Central memory CD8-positive, alpha-beta T cell (primary cell): Measurements from ENCODE around the gene KATNBL1.

Experiments
- ATAC-seq: fragments of 150-1000 bp; cut with Tn5 transposase; replicated peaks from 2 replicates; pipeline ENCODE4 v1.10.0; 2022; ENCODE audit warnings: mild to moderate bottlenecking, moderate FRiP score, moderate number of reproducible peaks; ENCODE audit not compliant: poor library complexity, severe bottlenecking; ENCODE audit errors: extremely low read depth
- DNase-seq, 2 donors: peaks; one replicate each; pipeline ENCODE4 v3.0.0; 2021; ENCODE audit warnings: low spot score in 2 of 2
- H3K27ac Mint-ChIP-seq: one replicate; pipeline ENCODE4 v1.8.0; 2022; ENCODE audit warnings: low read depth, mild to moderate bottlenecking, moderate library complexity, mixed read lengths
- H3K27me3 Mint-ChIP-seq: one replicate; pipeline ENCODE4 v1.8.0; 2022; ENCODE audit warnings: mixed read lengths
- H3K36me3 Mint-ChIP-seq: one replicate; pipeline ENCODE4 v1.8.0; 2022; ENCODE audit warnings: mild to moderate bottlenecking, moderate library complexity, mixed read lengths; ENCODE audit not compliant: insufficient read depth
- H3K4me1 Mint-ChIP-seq: one replicate; pipeline ENCODE4 v1.8.0; 2022; ENCODE audit warnings: mixed read lengths
- H3K4me3 Mint-ChIP-seq: one replicate; pipeline ENCODE4 v1.8.0; 2022; ENCODE audit warnings: mild to moderate bottlenecking, moderate library complexity, mixed read lengths
- H3K9me3 Mint-ChIP-seq: one replicate; pipeline ENCODE4 v1.8.0; 2022; ENCODE audit warnings: mixed read lengths

Gene KATNBL1, protein sequence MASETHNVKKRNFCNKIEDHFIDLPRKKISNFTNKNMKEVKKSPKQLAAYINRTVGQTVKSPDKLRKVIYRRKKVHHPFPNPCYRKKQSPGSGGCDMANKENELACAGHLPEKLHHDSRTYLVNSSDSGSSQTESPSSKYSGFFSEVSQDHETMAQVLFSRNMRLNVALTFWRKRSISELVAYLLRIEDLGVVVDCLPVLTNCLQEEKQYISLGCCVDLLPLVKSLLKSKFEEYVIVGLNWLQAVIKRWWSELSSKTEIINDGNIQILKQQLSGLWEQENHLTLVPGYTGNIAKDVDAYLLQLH

DNA sequence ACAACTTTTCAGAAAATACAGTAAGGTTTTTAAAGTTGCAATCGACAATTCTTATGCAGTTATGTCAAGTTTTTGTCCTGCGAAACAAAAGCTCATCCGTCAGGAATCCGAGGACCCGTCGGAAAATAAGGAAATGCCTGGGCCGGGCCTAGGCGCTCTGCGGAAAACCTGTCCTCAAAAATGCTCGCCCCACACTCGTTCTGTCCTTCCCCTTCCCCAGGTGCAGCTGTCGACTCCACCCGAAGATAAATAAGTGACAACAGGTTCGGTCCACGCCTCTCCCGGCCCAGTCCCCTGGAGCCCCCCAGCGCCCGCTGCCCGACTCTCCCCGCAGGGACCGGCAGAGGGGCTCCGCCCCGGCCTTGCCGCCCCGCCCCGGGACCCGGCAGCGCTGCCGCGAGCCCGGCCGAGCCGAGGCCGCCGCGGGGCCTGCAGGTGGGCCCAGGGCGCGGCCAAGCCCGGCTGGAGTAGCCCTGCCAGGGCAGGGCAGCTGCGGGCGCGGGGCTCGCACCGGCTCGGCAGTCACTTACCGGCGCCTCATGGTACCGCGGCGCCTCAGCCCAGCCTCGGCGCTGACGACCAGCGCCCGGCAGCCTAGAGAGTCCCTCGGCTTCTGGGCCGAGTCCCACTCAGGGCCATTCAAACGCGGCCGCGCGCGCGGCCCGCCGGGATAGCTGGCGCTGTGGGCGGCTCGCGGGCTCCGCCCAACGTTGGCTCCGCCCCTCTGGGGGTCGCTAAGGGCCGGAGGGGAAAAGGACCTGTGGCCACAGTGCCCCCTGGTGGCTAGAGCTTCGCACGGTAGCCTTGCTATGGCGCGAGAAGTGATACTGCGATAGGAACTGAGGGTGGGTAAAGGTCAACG, at the start of gene KATNBL1:
Gene KATNBL1 (minus strand): TSS at position 676 of the 862 bp plus-strand sequence. CDS start 46,420 bp downstream, outside the sequence.
- peak; percentile 94 for ATAC-seq
- H3K36me3 Mint-ChIP-seq = peaks cover 3% of the 10 kb centered on the region

DNA sequence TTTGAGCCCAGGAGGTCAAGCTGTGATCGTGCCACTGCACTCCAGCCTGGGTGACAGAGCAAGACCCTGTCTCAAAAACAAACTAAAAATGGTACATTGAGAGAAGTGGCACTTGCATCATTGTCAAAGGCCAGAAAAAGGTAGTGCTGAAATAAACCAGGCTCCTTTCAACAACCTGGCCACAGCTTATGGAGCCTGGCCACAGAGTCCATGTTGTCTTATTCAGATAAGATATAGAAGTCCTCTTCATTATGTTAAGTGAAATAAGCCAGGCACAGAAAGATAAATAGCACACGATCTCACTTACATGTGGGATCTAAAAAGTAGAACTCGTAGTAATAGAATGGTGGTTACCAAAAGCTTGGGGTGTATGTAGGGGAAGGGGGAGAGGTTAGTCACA, 49.7 kb upstream of the KATNBL1 start:
- Mint-ChIP-seq H3K4me3 (no peak overlapping the region), H3K36me3 (peaks cover 21% of the 10 kb centered on the region), H3K27me3 (no peaks in the 10 kb centered on the region), H3K27ac (no peak overlapping the region), H3K4me1 (no peaks in the 10 kb centered on the region), H3K9me3 (no peaks in the 10 kb centered on the region)
- DNase-seq (no peak), ATAC-seq (no peak)

More for the DNA sequence above, at the start of gene KATNBL1:
- Mint-ChIP-seq H3K27ac (no peak within 1 kb of the TSS), H3K9me3 (no peaks in the 10 kb centered on the region), H3K4me3 (peak within 1 kb of the TSS; percentile 72), H3K27me3 (no peaks in the 10 kb centered on the region), H3K4me1 (peaks cover 24% of the 10 kb centered on the region)
- peak; percentile 87 to 95 for DNase-seq

DNA sequence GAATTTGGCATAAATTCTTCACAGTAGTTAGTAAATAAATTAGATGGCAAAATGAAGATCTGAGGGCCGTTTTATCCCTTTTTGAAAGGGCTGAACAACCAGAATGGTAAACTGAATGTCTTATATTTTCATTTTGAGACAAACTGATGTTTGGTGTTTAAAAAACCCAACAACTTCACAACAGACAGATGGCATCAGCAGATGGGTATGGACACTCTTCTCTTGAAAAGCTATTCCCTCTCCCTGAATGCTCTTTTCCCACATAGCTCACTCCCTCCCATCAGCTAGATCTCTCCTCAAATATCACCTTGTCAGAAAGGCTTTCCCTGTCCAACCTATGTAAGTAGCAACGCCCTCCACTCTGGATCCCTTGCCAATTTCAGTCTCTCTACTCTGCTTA, 48.3 kb upstream of the KATNBL1 start:
- H3K9me3 Mint-ChIP-seq = no peaks in the 10 kb centered on the region
- H3K4me3 Mint-ChIP-seq = no peak overlapping the region
- H3K4me1 Mint-ChIP-seq = no peaks in the 10 kb centered on the region
- no peak for ATAC-seq
- H3K27ac Mint-ChIP-seq = no peak overlapping the region
- no peak for DNase-seq
- H3K27me3 Mint-ChIP-seq = no peaks in the 10 kb centered on the region
- peaks cover 25% of the 10 kb centered on the region for H3K36me3 Mint-ChIP-seq

DNA sequence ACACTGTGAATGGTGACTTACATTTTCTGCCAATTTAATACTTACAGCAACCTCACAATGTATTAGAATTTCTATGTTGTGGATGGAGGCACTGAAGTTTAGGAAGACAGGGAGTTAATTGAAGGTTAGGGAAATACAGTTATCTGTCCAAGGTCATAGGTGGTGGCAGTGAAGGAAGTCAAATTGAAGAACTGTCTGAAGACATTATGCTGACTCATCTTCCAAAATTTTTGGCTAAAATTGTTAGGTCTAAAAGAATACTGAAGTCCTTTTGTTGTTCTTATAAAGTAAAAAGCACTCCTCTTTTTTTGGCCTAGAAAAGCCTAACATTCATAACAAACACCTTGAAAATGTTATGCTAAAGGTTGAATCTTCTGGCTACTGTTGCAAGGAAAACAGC, 42.6 kb upstream of the KATNBL1 start:
- Mint-ChIP-seq H3K4me3 (no peak overlapping the region), H3K4me1 (no peaks in the 10 kb centered on the region), H3K27ac (no peak overlapping the region), H3K9me3 (no peaks in the 10 kb centered on the region), H3K27me3 (no peaks in the 10 kb centered on the region), H3K36me3 (peaks cover 34% of the 10 kb centered on the region)
- ATAC-seq = no peak
- DNase-seq = no peak

DNA sequence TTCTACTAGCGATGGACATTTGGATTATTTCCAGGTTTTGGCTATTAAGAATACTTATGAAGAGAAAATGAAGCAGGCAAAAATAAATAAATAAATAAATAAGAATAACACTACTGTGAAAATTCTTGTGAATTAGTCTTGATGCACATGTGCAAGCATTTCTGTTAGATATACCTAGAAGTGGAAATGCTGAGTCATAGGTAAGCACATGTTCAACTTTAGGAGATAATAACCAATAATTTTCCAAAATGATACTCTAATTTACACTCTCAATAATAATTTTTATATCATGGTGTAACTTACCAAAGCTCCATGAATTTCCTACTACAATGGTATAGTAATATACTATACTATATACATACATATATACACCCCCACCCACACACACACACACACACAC, 38.3 kb upstream of the KATNBL1 start:
- no peak for ATAC-seq
- Mint-ChIP-seq H3K9me3 (no peaks in the 10 kb centered on the region), H3K4me1 (no peaks in the 10 kb centered on the region), H3K36me3 (peaks cover 16% of the 10 kb centered on the region), H3K4me3 (no peak overlapping the region), H3K27me3 (no peaks in the 10 kb centered on the region), H3K27ac (no peak overlapping the region)
- no peak for DNase-seq

DNA sequence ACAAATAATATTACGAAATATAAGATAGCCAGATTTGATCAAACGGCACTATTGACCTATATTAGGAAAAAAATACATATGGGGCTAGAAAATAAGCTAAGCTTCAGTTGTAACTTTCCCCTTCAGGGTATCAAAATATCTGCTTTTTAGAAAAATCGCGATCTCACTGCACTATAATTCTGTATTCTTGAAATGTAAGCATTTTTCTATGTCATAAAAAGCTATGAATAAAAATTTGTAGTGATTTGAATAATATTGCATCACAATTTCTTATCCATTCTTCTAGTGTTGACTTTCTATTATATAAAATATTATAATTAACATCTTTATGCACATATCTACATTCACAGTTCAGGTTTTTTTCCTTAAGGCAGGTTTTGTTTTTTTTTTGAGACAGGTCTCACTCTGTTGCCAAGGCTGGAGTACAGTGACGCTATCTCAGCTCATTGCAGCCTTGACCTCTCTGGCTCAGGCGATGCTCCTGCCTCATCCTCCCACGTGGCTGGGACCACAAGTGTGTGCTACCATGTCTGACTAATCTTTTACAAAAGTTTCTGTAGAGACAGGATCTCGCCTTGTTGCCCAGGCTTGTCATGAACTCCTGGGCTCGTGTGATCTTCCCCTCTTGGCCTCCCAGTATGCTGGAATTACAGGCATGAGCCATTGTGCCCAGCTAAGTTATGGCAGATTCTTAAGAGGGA, 36.5 kb upstream of the KATNBL1 start:
- DNase-seq (no peak), ATAC-seq (no peak)
- Mint-ChIP-seq H3K9me3 (no peaks in the 10 kb centered on the region), H3K27me3 (no peaks in the 10 kb centered on the region), H3K4me1 (no peaks in the 10 kb centered on the region), H3K27ac (no peak overlapping the region), H3K4me3 (no peak overlapping the region), H3K36me3 (peaks cover 8% of the 10 kb centered on the region)

DNA sequence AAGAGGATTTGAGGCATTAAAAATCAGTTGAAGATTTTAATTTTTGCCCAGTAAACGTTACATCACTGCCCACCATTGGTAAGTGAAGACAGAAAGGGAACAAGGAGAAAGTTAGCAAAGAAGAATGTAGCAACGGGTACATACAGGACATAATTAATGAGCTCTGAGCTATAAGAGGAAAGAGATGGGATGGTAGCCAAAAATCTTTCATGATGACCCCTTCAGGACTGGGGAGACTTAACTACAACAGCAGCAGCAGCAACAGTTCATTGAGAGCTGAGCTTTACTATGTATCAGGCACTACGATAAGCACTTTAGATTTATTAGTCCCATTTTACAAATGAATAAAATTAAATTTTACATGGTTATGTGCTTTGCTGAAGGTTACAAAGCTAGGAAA, 33.3 kb upstream of the KATNBL1 start:
- H3K9me3 Mint-ChIP-seq = no peaks in the 10 kb centered on the region
- no peak for ATAC-seq
- H3K27me3 Mint-ChIP-seq = no peaks in the 10 kb centered on the region
- H3K27ac Mint-ChIP-seq = no peak overlapping the region
- peaks cover 4% of the 10 kb centered on the region for H3K36me3 Mint-ChIP-seq
- H3K4me1 Mint-ChIP-seq = no peaks in the 10 kb centered on the region
- H3K4me3 Mint-ChIP-seq = no peak overlapping the region
- DNase-seq = no peak

DNA sequence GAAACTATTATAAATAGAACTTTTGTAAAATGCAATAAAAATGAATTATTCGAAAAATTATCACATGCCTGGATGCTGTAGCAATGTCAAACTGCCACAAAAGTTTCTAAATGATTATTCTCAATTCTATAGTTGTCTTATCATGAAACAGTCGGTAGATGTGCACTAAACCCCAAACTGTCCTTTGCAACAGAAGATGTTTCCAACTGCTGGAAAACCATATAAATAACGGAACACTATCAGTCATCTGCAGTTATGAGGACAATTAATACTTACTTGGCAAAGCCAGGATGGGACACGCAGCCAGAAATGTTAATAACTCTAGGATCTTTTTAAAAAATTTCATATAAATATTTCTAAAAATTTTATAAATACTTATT, 32.4 kb upstream of the KATNBL1 start:
- H3K27me3 Mint-ChIP-seq = no peaks in the 10 kb centered on the region
- no peak overlapping the region for H3K4me3 Mint-ChIP-seq
- no peak for ATAC-seq
- DNase-seq = no peak
- no peak overlapping the region for H3K27ac Mint-ChIP-seq
- peaks cover 10% of the 10 kb centered on the region for H3K36me3 Mint-ChIP-seq
- H3K4me1 Mint-ChIP-seq = no peaks in the 10 kb centered on the region
- H3K9me3 Mint-ChIP-seq = no peaks in the 10 kb centered on the region

DNA sequence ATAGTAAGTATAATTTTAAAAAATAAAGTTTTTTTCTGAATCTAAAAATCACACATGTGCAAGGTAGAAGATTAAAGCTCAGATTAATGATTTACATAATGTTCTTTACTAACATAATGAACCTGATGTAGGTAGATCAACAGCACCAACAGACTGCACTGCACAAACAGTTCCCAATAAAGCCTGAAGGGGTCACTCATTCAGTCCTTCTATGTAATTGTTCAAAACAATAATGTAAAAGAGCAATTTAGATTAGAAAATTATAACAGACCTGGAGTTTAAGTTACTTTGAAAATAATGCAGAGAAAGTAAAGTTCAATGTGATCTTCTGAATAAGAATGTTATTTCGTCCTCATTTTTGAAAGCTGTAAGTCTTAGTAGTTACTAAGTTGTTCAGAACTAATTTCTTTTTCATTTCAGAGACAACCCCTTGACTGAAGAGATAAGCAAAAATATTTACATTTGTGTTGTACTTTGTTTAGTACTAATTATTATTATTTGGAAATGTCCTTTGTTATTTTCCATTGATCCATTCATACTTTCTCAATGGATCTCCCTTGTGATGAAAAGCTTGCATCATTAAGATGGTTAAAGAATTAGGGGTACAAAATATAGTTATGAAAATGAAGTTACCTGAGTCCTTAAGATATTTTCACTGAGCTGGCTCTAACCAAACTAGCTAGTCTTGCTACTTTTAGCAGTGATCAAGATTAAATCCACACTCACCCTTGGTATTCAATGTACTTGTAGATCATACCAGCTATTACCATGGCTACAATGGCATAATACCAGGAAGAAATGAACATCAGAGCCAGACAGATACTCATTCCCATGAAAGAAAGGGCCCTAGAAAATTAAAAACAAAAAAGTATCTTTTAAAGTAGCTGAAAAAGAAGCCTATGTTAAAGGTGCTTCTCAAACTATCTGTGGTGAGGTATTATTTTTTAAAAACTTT, 31.8 kb upstream of the KATNBL1 start:
- ATAC-seq (no peak), DNase-seq (no peak)
- Mint-ChIP-seq H3K4me3 (no peak overlapping the region), H3K27ac (no peak overlapping the region), H3K9me3 (no peaks in the 10 kb centered on the region), H3K4me1 (no peaks in the 10 kb centered on the region), H3K36me3 (peaks cover 11% of the 10 kb centered on the region), H3K27me3 (no peaks in the 10 kb centered on the region)

DNA sequence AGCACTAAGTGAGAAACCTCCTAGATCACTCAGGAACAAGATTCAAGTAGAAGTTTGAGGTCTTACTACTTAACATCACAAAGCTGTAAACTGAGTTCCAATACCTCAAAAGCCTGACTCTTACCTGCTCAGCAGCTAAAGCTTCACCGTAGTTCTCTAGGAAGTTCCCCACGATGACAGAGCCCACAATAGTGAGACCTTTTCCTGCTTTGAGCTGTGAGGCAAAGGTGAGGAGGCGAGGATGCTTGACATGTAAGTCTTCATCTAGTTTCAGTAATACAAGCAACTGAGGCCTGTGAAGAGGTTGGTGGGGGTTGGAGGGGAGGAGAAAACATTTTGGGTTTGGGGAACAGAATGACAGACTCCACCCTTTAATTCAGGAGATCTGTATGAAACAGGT, 30.6 kb upstream of the KATNBL1 start:
- ATAC-seq (no peak), DNase-seq (no peak)
- H3K9me3 Mint-ChIP-seq = no peaks in the 10 kb centered on the region
- H3K36me3 Mint-ChIP-seq = peaks cover 18% of the 10 kb centered on the region
- no peaks in the 10 kb centered on the region for H3K27me3 Mint-ChIP-seq
- no peak overlapping the region for H3K27ac Mint-ChIP-seq
- H3K4me3 Mint-ChIP-seq = no peak overlapping the region
- no peaks in the 10 kb centered on the region for H3K4me1 Mint-ChIP-seq

DNA sequence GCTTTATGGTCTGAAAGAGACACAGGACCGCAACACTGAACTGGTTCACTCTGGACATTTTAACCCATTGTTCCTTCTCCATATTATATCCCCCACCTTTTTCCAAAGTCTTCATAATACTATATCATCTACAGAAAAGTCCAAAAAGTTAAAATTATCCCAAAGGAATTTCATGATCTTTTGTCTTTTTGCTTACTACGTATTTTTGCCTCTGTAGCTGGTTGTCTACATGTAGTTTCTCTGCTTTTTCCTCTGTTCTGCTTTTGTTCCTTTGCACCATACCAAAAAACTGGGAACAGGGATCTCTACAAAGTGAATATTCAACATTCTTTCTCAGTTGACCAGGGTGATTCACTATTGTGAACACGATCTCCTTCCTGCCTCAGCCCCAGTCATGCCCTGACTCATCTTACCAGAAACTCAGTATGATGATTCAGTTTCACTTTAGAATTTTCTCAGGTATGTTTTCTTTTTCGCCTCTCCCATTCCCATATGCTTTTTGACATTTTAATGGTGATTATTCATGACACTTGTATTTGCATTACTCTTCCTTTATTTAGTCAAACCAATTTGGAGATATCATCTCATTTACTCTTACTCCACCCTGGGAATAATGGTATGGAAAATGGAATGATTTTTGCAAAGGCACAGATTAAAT, 29.4 kb upstream of the KATNBL1 start:
- Mint-ChIP-seq H3K9me3 (no peaks in the 10 kb centered on the region), H3K4me3 (no peak overlapping the region), H3K27ac (no peak overlapping the region), H3K36me3 (peaks cover 25% of the 10 kb centered on the region), H3K4me1 (no peaks in the 10 kb centered on the region), H3K27me3 (no peaks in the 10 kb centered on the region)
- ATAC-seq (no peak), DNase-seq (no peak)
